Measurements from ENCODE around the gene TMEM243.
A peak's percentile ranks its signal among the peaks of the same experiment; 100 is the strongest.

TMEM243 gene

GRCh38 chr7:87220026-87220733 is 648 bp upstream of the TMEM243 start:
- peaks cover 2 to 26% (median 22%) of the 10 kb centered on the region in 5 experiments for H3K27me3 ChIP-seq (replicated peaks in 2 of 5; ENCODE audit: control insufficient read depth in 4 of 5, insufficient read depth in 5 of 5, low read length in 4 of 5)
- POLR2A ChIA-PET: interaction anchor here (0.6 to 1.7 kb wide), 3 partner anchors 9 to 465 kb away, joined by 3 to 7 read pairs (median 4); partner anchors contain the start of gene DMTF1
- H3K9me3 ChIP-seq (ENCODE audit: control extremely low read depth in 1 of 5, control insufficient read depth in 4 of 5, insufficient read depth in 2 of 5, low read depth in 1 of 5, low read length in 4 of 5): peaks cover 0 to 3% (median 0%) of the 10 kb centered on the region in 5 experiments
- peak overlapping the region; percentile 76 to 98 (median 93) for H3K4me3 ChIP-seq (ENCODE audit: control insufficient read depth in 1 of 7, extremely low read depth in 1 of 7, insufficient read depth in 4 of 7, low read depth in 2 of 7, low read length in 6 of 7)
- DNase-seq: peak; percentile 63 to 82 (median 74)
- no peaks in the 10 kb centered on the region for H3K36me3 ChIP-seq (ENCODE audit: control insufficient read depth in 4 of 4, insufficient read depth in 4 of 4, low read length in 3 of 4)
- H3K4me1 ChIP-seq (ENCODE audit: control extremely low read depth in 1 of 4, control insufficient read depth in 4 of 4, insufficient read depth in 4 of 4, low read length in 3 of 4): peaks cover 21 to 37% (median 33%) of the 10 kb centered on the region in 4 experiments
- CTCF ChIA-PET: interaction anchor here (1.0 to 1.8 kb wide), 7 partner anchors 11 to 381 kb away, joined by 3 to 7 read pairs (median 4); partner anchors contain the start of genes ABCB1 and ELAPOR2
- WGBS (ENCODE audit: insufficient coverage): 0% methylated on average over 53 of the region's 75 CpGs
- H3K27ac ChIP-seq (ENCODE audit: insufficient read depth in 1 of 2, low read depth in 1 of 2, low read length in 2 of 2, poor library complexity in 1 of 2, severe bottlenecking in 2 of 2): peak overlapping the region in 1 of 2 experiments; percentile 84

- H3K9me3 ChIP-seq (ENCODE audit: control extremely low read depth in 1 of 5, control insufficient read depth in 4 of 5, insufficient read depth in 2 of 5, low read depth in 1 of 5, low read length in 4 of 5): peaks cover 0 to 3% (median 0%) of the 10 kb centered on the region in 5 experiments
- H3K27me3 ChIP-seq (replicated peaks in 2 of 5; ENCODE audit: control insufficient read depth in 4 of 5, insufficient read depth in 5 of 5, low read length in 4 of 5): peaks cover 2 to 26% (median 22%) of the 10 kb centered on the region in 5 experiments
- peak overlapping the region; percentile 76 to 98 (median 93) for H3K4me3 ChIP-seq (ENCODE audit: control insufficient read depth in 1 of 7, extremely low read depth in 1 of 7, insufficient read depth in 4 of 7, low read depth in 2 of 7, low read length in 6 of 7)
- H3K36me3 ChIP-seq (ENCODE audit: control insufficient read depth in 4 of 4, insufficient read depth in 4 of 4, low read length in 3 of 4): peaks cover 0 to 4% (median 0%) of the 10 kb centered on the region in 4 experiments
- ChIA-PET CTCF (interaction anchor here (1.1 to 1.8 kb wide), 7 partner anchors 12 to 43 kb away, joined by 3 to 6 read pairs (median 4); no protein-coding TSS in a partner anchor), POLR2A (interaction anchor here (1.1 to 1.7 kb wide), 2 partner anchors 8 to 66 kb away, joined by 4 to 7 read pairs; partner anchors contain the start of gene DMTF1)
- peak; percentile 25 to 67 (median 61) for DNase-seq
- WGBS (ENCODE audit: insufficient coverage): under 1% methylated on average over 16 of the region's 17 CpGs
- peak overlapping the region; percentile 58 to 84 for H3K27ac ChIP-seq (ENCODE audit: insufficient read depth in 1 of 2, low read depth in 1 of 2, low read length in 2 of 2, poor library complexity in 1 of 2, severe bottlenecking in 2 of 2)
- peaks cover 21 to 37% (median 33%) of the 10 kb centered on the region in 4 experiments for H3K4me1 ChIP-seq (ENCODE audit: control extremely low read depth in 1 of 4, control insufficient read depth in 4 of 4, insufficient read depth in 4 of 4, low read length in 3 of 4)
Observed at GRCh38 chr7:87218796-87219544, 562 bp downstream of the TMEM243 start.

DNA sequence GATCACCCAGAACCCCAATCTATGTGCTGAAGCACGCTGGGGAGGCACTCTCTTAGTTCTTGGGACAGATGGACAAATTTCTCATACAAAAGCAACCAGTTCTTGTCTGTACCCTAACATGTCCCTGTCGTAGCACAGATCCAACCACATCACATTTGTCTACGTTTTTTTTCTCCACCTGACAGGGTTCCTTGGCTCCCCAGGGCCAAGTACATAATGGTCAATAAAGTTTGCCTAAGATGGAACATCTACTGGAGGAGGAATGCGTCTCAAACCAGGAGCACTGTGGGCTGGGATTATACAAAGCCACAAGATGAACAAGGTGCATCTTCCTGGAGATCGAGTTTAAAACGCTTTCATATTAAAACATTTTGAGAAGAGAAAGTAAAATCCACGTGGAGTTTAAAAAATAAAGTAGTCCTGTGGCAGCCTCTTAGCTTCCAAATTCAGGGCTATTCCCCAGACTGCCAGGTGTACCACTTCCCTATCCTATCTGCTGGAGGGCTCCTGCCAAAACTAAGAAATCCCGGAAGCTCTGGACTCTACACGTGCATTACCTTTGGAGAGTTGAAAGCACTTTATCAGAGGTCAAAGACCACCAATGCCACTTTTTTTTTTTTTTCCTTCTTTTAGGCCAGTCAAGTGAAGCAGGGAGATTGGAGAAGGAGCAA is 1.4 kb downstream of the TMEM243 start:
- H3K36me3 ChIP-seq (ENCODE audit: control insufficient read depth in 4 of 4, insufficient read depth in 4 of 4, low read length in 3 of 4): peaks cover 0 to 7% (median 0%) of the 10 kb centered on the region in 4 experiments
- ChIA-PET CTCF (interaction anchor here (1.1 to 1.5 kb wide), 4 partner anchors 18 to 158 kb away, joined by 3 to 4 read pairs (median 4); partner anchors contain the start of gene ELAPOR2), POLR2A (interaction anchor here (1.7 kb wide), 1 partner anchor 66 kb away, joined by 7 read pairs; the partner anchor contains the start of gene DMTF1)
- no peak for DNase-seq
- 73% methylated on average over 5 of the region's 9 CpGs for WGBS (ENCODE audit: insufficient coverage)
- peaks cover 0 to 3% (median 0%) of the 10 kb centered on the region in 5 experiments for H3K9me3 ChIP-seq (ENCODE audit: control extremely low read depth in 1 of 5, control insufficient read depth in 4 of 5, insufficient read depth in 2 of 5, low read depth in 1 of 5, low read length in 4 of 5)
- peak overlapping the region in 6 of 7 experiments; percentile 86 to 98 (median 95) for H3K4me3 ChIP-seq (ENCODE audit: control insufficient read depth in 1 of 7, extremely low read depth in 1 of 7, insufficient read depth in 4 of 7, low read depth in 2 of 7, low read length in 6 of 7)
- no peak overlapping the region for H3K27ac ChIP-seq (ENCODE audit: insufficient read depth in 1 of 2, low read depth in 1 of 2, low read length in 2 of 2, poor library complexity in 1 of 2, severe bottlenecking in 2 of 2)
- H3K27me3 ChIP-seq (replicated peaks in 2 of 5; ENCODE audit: control insufficient read depth in 4 of 5, insufficient read depth in 5 of 5, low read length in 4 of 5): peaks cover 2 to 24% (median 22%) of the 10 kb centered on the region in 5 experiments
- peaks cover 21 to 40% (median 34%) of the 10 kb centered on the region in 4 experiments for H3K4me1 ChIP-seq (ENCODE audit: control extremely low read depth in 1 of 4, control insufficient read depth in 4 of 4, insufficient read depth in 4 of 4, low read length in 3 of 4)

DNA sequence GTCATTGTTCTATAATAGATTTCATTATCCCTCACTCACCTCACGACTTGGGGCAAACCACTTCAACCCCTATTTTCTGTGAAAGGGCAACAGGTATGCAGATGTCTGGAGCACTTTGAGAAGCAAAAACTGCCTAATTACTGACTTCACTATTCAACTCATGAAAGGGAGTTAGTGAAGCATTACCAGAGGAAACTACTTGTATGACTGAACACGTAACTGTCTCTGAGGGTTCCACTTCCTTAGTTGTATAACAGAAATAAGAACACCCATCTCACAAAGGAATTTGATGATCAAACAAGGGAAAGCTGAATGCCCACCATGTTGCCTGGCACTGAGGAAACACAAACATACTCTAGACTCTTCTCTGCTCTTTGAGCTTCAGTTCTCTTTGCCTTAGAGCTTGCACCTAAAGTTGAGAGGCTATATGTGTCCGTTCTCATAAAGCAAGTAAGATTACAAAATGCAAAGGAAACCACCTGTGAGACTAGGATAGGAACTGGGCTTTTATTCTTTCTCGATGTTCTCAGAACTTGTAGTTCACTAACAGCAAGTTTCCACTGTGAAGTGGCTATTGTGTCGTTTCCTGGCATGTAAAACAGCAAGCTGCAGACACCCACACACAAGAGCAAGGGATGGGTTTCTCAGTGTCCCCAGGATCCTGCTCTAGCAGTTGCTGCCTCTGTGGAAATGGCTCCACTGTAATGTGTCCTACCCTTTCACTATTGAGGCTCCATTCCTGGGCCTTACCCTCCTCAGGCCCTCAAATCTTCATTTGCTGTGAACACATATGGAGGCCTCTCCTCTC is 2.6 kb downstream of the TMEM243 start:
- Histone ChIP-seq H3K36me3 (ENCODE audit: control insufficient read depth in 4 of 4, insufficient read depth in 4 of 4, low read length in 3 of 4) (peaks cover 0 to 7% (median 0%) of the 10 kb centered on the region in 4 experiments), H3K4me1 (ENCODE audit: control extremely low read depth in 1 of 4, control insufficient read depth in 4 of 4, insufficient read depth in 4 of 4, low read length in 3 of 4) (peaks cover 24 to 52% (median 39%) of the 10 kb centered on the region in 4 experiments), H3K4me3 (ENCODE audit: control insufficient read depth in 1 of 7, extremely low read depth in 1 of 7, insufficient read depth in 4 of 7, low read depth in 2 of 7, low read length in 6 of 7) (peak overlapping the region in 5 of 7 experiments; percentile 16 to 43 (median 25)), H3K27ac (ENCODE audit: insufficient read depth in 1 of 2, low read depth in 1 of 2, low read length in 2 of 2, poor library complexity in 1 of 2, severe bottlenecking in 2 of 2) (no peak overlapping the region), H3K9me3 (ENCODE audit: control extremely low read depth in 1 of 5, control insufficient read depth in 4 of 5, insufficient read depth in 2 of 5, low read depth in 1 of 5, low read length in 4 of 5) (peaks cover 0 to 1% (median 0%) of the 10 kb centered on the region in 5 experiments), H3K27me3 (replicated peaks in 2 of 5; ENCODE audit: control insufficient read depth in 4 of 5, insufficient read depth in 5 of 5, low read length in 4 of 5) (peaks cover under 1 to 14% (median 13%) of the 10 kb centered on the region in 5 experiments)
- POLR2A ChIA-PET: no interaction called here
- 38% methylated on average over 4 of the region's 5 CpGs for WGBS (ENCODE audit: insufficient coverage)
- CTCF ChIA-PET: interaction anchor here (1.2 to 1.5 kb wide), 2 partner anchors 19 to 157 kb away, joined by 3 to 4 read pairs; partner anchors contain the start of gene ELAPOR2
- peak in 2 of 3 donors; percentile 28 to 56 for DNase-seq

- no CpG with 5 or more reads among the region's 3 CpGs for WGBS (ENCODE audit: insufficient coverage)
- no peak for DNase-seq
- H3K9me3 ChIP-seq (ENCODE audit: control extremely low read depth in 1 of 5, control insufficient read depth in 4 of 5, insufficient read depth in 2 of 5, low read depth in 1 of 5, low read length in 4 of 5): no peaks in the 10 kb centered on the region
- H3K4me1 ChIP-seq (ENCODE audit: control extremely low read depth in 1 of 4, control insufficient read depth in 4 of 4, insufficient read depth in 4 of 4, low read length in 3 of 4): peaks cover 24 to 46% (median 32%) of the 10 kb centered on the region in 4 experiments
- POLR2A ChIA-PET: no interaction called here
- H3K27me3 ChIP-seq (replicated peaks in 2 of 5; ENCODE audit: control insufficient read depth in 4 of 5, insufficient read depth in 5 of 5, low read length in 4 of 5): no peaks in the 10 kb centered on the region
- peaks cover 0 to 7% (median 0%) of the 10 kb centered on the region in 4 experiments for H3K36me3 ChIP-seq (ENCODE audit: control insufficient read depth in 4 of 4, insufficient read depth in 4 of 4, low read length in 3 of 4)
- H3K4me3 ChIP-seq (ENCODE audit: control insufficient read depth in 1 of 7, extremely low read depth in 1 of 7, insufficient read depth in 4 of 7, low read depth in 2 of 7, low read length in 6 of 7): no peak overlapping the region
- CTCF ChIA-PET: interaction anchor here (1.0 kb wide), 1 partner anchor 21 kb away, joined by 3 read pairs; no protein-coding TSS in a partner anchor
- no peak overlapping the region for H3K27ac ChIP-seq (ENCODE audit: insufficient read depth in 1 of 2, low read depth in 1 of 2, low read length in 2 of 2, poor library complexity in 1 of 2, severe bottlenecking in 2 of 2)
Observed at GRCh38 chr7:87215046-87215445, 4.5 kb downstream of the TMEM243 start.

GRCh38 chr7:87213811-87214210 is 5.7 kb downstream of the TMEM243 start:
- no peak overlapping the region for H3K4me3 ChIP-seq (ENCODE audit: control insufficient read depth in 1 of 7, extremely low read depth in 1 of 7, insufficient read depth in 4 of 7, low read depth in 2 of 7, low read length in 6 of 7)
- H3K27me3 ChIP-seq (replicated peaks in 2 of 5; ENCODE audit: control insufficient read depth in 4 of 5, insufficient read depth in 5 of 5, low read length in 4 of 5): no peaks in the 10 kb centered on the region
- peaks cover 0 to 7% (median 0%) of the 10 kb centered on the region in 4 experiments for H3K36me3 ChIP-seq (ENCODE audit: control insufficient read depth in 4 of 4, insufficient read depth in 4 of 4, low read length in 3 of 4)
- H3K27ac ChIP-seq (ENCODE audit: insufficient read depth in 1 of 2, low read depth in 1 of 2, low read length in 2 of 2, poor library complexity in 1 of 2, severe bottlenecking in 2 of 2): no peak overlapping the region
- DNase-seq: no peak
- ChIA-PET CTCF (interaction anchor here (0.7 to 1.3 kb wide), 3 partner anchors 12 to 24 kb away, joined by 3 read pairs; no protein-coding TSS in a partner anchor), POLR2A (no interaction called here)
- H3K4me1 ChIP-seq (ENCODE audit: control extremely low read depth in 1 of 4, control insufficient read depth in 4 of 4, insufficient read depth in 4 of 4, low read length in 3 of 4): peaks cover 22 to 40% (median 24%) of the 10 kb centered on the region in 4 experiments
- peaks cover 0 to 1% (median 0%) of the 10 kb centered on the region in 5 experiments for H3K9me3 ChIP-seq (ENCODE audit: control extremely low read depth in 1 of 5, control insufficient read depth in 4 of 5, insufficient read depth in 2 of 5, low read depth in 1 of 5, low read length in 4 of 5)
- no CpG with 5 or more reads among the region's 2 CpGs for WGBS (ENCODE audit: insufficient coverage)
